Spinal cord (tissue), 10 donors: ENCODE results near the gene GNAQ. TPM values are rescaled to one million over a fixed set of nuclear protein-coding genes. Genes with fewer than 3 reads are reported as not detected.

Experiments
- DNase-seq, 6 donors: peaks; one replicate each; pipeline versions ENCODE4 v3.0.0 to v3.0.0-alpha.2; 2013 to 2015; ENCODE audit warnings: low spot score in 6 of 6, low read depth in 4 of 6
- H3K27ac ChIP-seq: one replicate; pipeline ENCODE4 v1.5.1; 2013; ENCODE audit warnings: low read depth, low read length, control low read depth
- H3K27me3 ChIP-seq: one replicate; pipeline ENCODE4 v1.6.1; 2013; ENCODE audit warnings: low read length; ENCODE audit not compliant: control insufficient read depth, insufficient read depth
- H3K36me3 ChIP-seq: one replicate; pipeline ENCODE4 v1.6.1; 2013; ENCODE audit warnings: low read length; ENCODE audit not compliant: control insufficient read depth, insufficient read depth
- H3K4me1 ChIP-seq: one replicate; pipeline ENCODE4 v1.6.1; 2013; ENCODE audit warnings: low read length; ENCODE audit not compliant: control insufficient read depth, insufficient read depth
- H3K4me3 ChIP-seq: one replicate; pipeline ENCODE4 v1.5.1; 2013; ENCODE audit warnings: low read depth, low read length, control low read depth
- H3K9me3 ChIP-seq: one replicate; pipeline ENCODE4 v1.6.1; 2013; ENCODE audit warnings: low read length; ENCODE audit not compliant: control insufficient read depth, insufficient read depth
- WGBS: methylation state at CpG from one replicate; pipeline ENCODE4 v1.1.5; 2013; ENCODE audit warnings: missing lambda C conversion rate; ENCODE audit not compliant: insufficient coverage; 5-methylcytosine and 5-hydroxymethylcytosine counted together
- polyA plus RNA-seq, 2 donors: library from polyadenylated mRNA; unstranded; fragments of 120-200 nt; gene quantifications; one replicate each; pipeline ENCODE4 v1.2.1, GENCODE V29; 2013; ENCODE audit not compliant: insufficient read length in 2 of 2
- total RNA-seq, 2 donors: library from RNA; depleted of rRNA in 1 of 2; stranded (reverse); fragments of 120-200 nt in 1 of 2; fragments of >200 nt in 1 of 2; gene quantifications; one replicate each; pipeline versions ENCODE4 v1.2.3 to v1.2.4, GENCODE V29; 2013 to 2014
- donor health status: healthy.

The GNAQ gene
- total and polyA plus RNA-seq, 4 donors, result 53.2 to 134 (median 102) TPM

- Histone ChIP-seq H3K36me3 (peaks cover under 1% of the 10 kb centered on the region), H3K27me3 (no peaks in the 10 kb centered on the region), H3K27ac (no peak overlapping the region), H3K9me3 (no peaks in the 10 kb centered on the region), H3K4me3 (no peak overlapping the region), H3K4me1 (peaks cover 3% of the 10 kb centered on the region)
- no peak for DNase-seq
- WGBS, result 71% methylated on average over 3 of the region's 5 CpGs
These were observed 40.4 kb downstream of the GNAQ start for GRCh38 chr9:77991191-77991590.

DNA sequence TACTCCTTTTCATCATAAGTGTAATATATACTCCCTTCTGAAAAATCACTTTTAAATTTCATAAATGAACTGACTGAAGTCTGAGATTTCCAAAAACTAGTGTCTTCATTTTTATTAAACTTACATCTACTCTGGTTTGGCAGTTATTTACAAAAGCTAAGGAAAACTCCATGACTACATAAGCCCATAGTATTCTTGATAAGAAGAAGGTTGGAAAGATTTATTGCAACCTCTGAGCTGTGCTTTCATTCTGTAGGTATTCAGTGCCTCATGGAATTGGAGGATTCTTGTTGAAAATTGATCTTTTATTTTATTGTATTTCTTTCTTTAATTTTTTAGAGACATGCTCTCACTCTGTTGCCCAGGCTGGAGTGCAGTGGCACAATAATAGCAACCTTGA, 41.7 kb downstream of the GNAQ start:
- no peaks in the 10 kb centered on the region for H3K36me3 ChIP-seq
- H3K27ac ChIP-seq, result no peak overlapping the region
- peaks cover 3% of the 10 kb centered on the region for H3K4me1 ChIP-seq
- no peaks in the 10 kb centered on the region for H3K9me3 ChIP-seq
- DNase-seq, result no peak
- no peaks in the 10 kb centered on the region for H3K27me3 ChIP-seq
- H3K4me3 ChIP-seq, result no peak overlapping the region

GRCh38 chr9:77989458-77989857, 42.2 kb downstream of the GNAQ start:
- Histone ChIP-seq H3K27ac (no peak overlapping the region), H3K27me3 (no peaks in the 10 kb centered on the region), H3K4me1 (peaks cover 3% of the 10 kb centered on the region), H3K4me3 (no peak overlapping the region), H3K36me3 (no peaks in the 10 kb centered on the region), H3K9me3 (no peaks in the 10 kb centered on the region)
- WGBS, result 100% methylated on average over 1 of the region's 2 CpGs
- DNase-seq, result no peak

GRCh38 chr9:77988630-77989029, 43.0 kb downstream of the GNAQ start:
- no peaks in the 10 kb centered on the region for H3K9me3 ChIP-seq
- H3K36me3 ChIP-seq, result no peaks in the 10 kb centered on the region
- H3K4me3 ChIP-seq, result no peak overlapping the region
- H3K27ac ChIP-seq, result no peak overlapping the region
- WGBS, result no CpG with 5 or more reads among the region's 1 CpG
- no peaks in the 10 kb centered on the region for H3K27me3 ChIP-seq
- peaks cover 3% of the 10 kb centered on the region for H3K4me1 ChIP-seq
- DNase-seq, result no peak

GRCh38 chr9:77987880-77988525, 43.6 kb downstream of the GNAQ start:
- whole genome bisulfite sequencing, result 65% methylated on average over 2 of the region's 5 CpGs
- no peak for DNase-seq
- Histone ChIP-seq H3K9me3 (no peaks in the 10 kb centered on the region), H3K27me3 (no peaks in the 10 kb centered on the region), H3K4me1 (peaks cover 3% of the 10 kb centered on the region), H3K27ac (no peak overlapping the region), H3K4me3 (no peak overlapping the region), H3K36me3 (no peaks in the 10 kb centered on the region)

DNA sequence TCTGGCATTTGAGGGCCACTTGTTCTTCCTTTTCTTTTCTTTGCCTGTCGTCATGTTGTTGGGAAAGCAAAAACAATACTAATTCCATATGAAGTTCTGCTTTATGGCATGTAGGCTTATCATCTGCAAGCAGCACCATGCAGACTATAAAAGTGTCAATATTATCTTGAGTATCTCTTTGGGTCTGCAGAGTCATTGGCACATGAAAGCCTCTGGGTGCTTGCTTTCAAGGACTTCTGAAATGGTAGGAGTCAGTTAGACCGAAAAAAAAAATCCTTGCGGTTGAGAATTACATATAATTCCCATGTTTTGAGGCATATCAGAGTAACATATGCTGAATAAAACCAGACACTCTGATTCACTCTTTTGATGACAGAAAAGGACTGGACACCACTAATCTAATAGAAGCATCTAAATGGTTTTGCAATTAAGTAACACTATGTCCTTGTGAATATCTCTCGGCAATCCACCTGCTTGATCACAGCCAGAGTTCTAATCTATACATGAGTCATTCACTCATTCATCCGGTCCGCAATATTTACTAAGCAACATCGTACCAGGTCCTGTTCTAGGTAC, 44.4 kb downstream of the GNAQ start:
- WGBS, result 100% methylated on average over 2 of the region's 7 CpGs
- no peak overlapping the region for H3K27ac ChIP-seq

GRCh38 chr9:77985996-77986395, 45.6 kb downstream of the GNAQ start:
- Histone ChIP-seq H3K27me3 (no peaks in the 10 kb centered on the region), H3K4me3 (no peak overlapping the region), H3K4me1 (peaks cover 3% of the 10 kb centered on the region), H3K9me3 (no peaks in the 10 kb centered on the region), H3K36me3 (no peaks in the 10 kb centered on the region), H3K27ac (no peak overlapping the region)
- DNase-seq, result no peak
- 100% methylated on average over 1 of the region's 1 CpG for WGBS

More for the DNA sequence above, 44.4 kb downstream of the GNAQ start:
- H3K4me1 ChIP-seq, result peaks cover 3% of the 10 kb centered on the region
- H3K36me3 ChIP-seq, result no peaks in the 10 kb centered on the region
- no peak for DNase-seq
- H3K9me3 ChIP-seq, result no peaks in the 10 kb centered on the region
- no peak overlapping the region for H3K4me3 ChIP-seq
- H3K27me3 ChIP-seq, result no peaks in the 10 kb centered on the region

- DNase-seq, result no peak
- no CpG with 5 or more reads among the region's 1 CpG for WGBS
- H3K27ac ChIP-seq, result no peak overlapping the region
- no peaks in the 10 kb centered on the region for H3K27me3 ChIP-seq
- H3K36me3 ChIP-seq, result no peaks in the 10 kb centered on the region
- H3K9me3 ChIP-seq, result no peaks in the 10 kb centered on the region
- no peaks in the 10 kb centered on the region for H3K4me1 ChIP-seq
- H3K4me3 ChIP-seq, result no peak overlapping the region
These were observed 48.3 kb downstream of the GNAQ start for GRCh38 chr9:77983320-77983662.

DNA sequence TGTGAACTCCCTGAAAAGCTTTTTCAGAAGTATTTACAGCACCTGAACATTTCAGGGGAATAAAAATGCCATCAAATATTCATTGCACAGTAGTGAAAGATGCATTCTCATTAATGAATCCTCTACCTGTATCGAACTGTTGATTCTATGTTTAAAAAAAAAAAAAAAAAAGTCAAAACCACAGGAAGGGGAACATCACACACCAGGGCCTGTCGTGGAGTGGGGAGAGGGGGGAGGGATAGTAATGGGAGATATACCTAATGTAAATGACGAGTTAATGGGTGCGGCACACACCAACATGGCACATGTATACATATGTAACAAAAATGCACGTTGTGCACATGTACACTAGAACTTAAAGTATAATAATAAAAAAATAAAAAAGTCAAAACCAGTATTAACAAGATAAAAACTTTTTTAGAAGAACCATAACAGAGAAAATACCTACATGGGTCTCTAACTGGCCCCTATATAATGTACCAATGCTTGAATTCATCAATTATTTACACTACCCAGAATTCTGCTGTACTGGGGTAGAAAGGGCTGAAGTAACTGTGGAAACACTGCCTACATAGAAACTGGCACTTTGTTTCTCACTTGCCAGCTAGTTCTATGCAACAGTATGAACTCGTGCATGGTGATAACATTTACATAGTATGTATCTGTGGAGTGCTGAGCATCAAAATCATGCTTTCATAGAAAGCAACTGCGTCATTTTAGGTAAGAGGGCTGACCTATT, 48.9 kb downstream of the GNAQ start:
- no peaks in the 10 kb centered on the region for H3K27me3 ChIP-seq
- H3K27ac ChIP-seq, result no peak overlapping the region
- no peak for DNase-seq
- no peaks in the 10 kb centered on the region for H3K36me3 ChIP-seq
- H3K9me3 ChIP-seq, result no peaks in the 10 kb centered on the region
- no peak overlapping the region for H3K4me3 ChIP-seq
- no peaks in the 10 kb centered on the region for H3K4me1 ChIP-seq
- no CpG with 5 or more reads among the region's 7 CpGs for WGBS

- no peaks in the 10 kb centered on the region for H3K36me3 ChIP-seq
- no peaks in the 10 kb centered on the region for H3K27me3 ChIP-seq
- no CpG with 5 or more reads among the region's 1 CpG for WGBS
- DNase-seq, result no peak
- H3K4me3 ChIP-seq, result no peak overlapping the region
- peaks cover 5% of the 10 kb centered on the region for H3K4me1 ChIP-seq
- no peaks in the 10 kb centered on the region for H3K9me3 ChIP-seq
- no peak overlapping the region for H3K27ac ChIP-seq
These were observed 49.7 kb downstream of the GNAQ start for GRCh38 chr9:77981907-77982306.
